ENCODE measurements around the gene OR1N2.
"Not testable (repeated sequence)": the region's sequence is repeated elsewhere in the genome, so short reads cannot be mapped to it uniquely, and the experiment has no call there.

OR1N2 gene

DNA sequence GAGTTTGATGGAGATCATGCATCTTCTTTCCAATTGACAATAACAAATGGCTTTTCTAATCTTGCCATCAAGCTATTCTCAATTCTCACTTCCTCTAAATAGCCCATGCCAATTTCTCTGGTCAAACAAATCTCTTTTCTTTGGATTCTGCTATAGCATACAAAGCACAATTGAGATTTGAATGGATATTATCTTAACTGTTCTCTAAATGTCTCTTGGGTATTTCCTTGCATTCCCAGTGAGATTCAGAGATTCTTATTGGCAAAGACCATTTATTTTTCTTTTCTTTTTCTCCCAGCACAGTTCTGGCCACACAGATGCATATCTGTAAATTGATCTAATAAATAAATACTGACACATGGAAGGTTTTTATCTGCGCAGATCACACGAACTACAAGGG is at the start of gene OR1N2:
OR1N2 (plus strand) TSS at position 301 of the 400 bp plus-strand sequence. CDS start 100 bp downstream, outside the sequence.
- no peak for DNase-seq

DNA sequence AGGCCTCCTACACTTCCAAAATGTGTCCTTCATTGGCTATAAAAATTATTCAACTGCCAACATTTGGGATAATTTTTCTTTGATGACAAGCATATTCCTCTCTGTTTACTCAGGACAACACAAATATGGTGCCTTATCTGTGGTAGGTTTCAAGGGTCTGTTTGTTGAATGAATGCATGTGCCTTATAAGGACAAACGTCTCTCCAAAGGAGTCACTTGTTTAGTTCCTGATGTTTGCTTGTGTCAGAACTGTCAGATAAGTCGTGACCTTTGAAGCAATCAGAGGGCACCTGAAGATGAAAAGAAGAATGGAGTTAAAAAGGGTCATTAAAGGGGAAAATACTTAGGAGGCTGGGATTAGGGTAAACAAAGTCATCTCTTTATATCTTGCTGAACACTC is 45.9 kb upstream of the OR1N2 start:
- no peak for DNase-seq

- no peak for DNase-seq
Observed at GRCh38 chr9:122510502-122510901, 42.4 kb upstream of the OR1N2 start, which contains the start of gene OR1J2. OR1J2 (plus strand) TSS chr9:122510802; CDS start chr9:122510802, 0 bp downstream.

DNA sequence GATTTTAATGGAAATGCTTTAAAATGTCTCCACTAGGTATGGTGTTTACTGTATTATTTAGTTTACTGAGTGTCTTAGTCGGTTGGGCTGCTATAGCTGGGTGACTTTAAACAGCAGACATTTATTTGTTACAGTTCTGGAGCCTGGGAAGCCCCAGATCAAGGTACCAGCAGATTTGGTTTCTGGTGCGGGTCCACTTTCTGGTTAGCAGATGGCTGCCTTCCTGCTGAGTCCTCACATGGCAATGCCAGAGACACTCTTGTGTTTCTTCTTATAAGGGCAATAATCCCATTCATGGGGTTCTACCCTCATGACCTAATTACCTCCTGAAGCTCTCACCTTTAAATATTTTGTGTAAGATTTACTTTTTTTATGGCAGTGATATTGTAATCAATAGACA is 34.7 kb upstream of the OR1N2 start:
- no peak for DNase-seq

GRCh38 chr9:122518841-122519240 is 34.1 kb upstream of the OR1N2 start, which contains the start of gene OR1J4:
OR1J4 (plus strand) TSS chr9:122519141; CDS start chr9:122519141, 0 bp downstream.
- no peak for DNase-seq

DNA sequence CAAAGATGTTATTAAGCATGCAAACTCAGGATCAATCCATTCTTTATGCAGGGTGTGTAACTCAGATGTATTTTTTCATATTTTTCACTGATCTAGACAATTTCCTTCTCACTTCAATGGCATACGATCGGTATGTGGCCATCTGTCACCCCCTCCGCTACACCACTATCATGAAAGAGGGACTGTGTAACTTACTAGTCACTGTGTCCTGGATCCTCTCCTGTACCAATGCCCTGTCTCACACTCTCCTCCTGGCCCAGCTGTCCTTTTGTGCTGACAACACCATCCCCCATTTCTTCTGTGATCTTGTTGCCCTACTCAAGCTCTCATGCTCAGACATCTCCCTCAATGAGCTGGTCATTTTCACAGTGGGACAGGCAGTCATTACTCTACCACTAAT is 33.5 kb upstream of the OR1N2 start:
- DNase-seq = no peak

DNA sequence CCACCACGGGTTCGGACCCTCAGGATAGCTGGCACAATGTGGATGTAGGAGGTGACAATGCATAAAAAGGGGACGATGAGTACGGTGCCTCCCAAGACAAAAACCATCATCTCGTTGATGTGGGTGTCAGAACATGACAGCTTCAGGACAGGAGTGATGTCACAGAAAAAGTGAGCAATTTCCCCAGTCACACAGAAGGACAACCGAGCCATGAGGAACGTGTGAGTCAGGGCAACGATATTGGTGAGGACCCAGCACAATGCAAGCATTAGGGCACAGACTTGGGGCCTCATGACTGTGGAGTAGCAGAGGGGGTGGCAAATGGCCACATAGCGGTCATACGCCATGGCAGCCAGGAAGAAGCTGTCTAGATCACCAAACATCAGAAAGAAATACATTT is 26.3 kb upstream of the OR1N2 start:
- DNase-seq = no peak

DNA sequence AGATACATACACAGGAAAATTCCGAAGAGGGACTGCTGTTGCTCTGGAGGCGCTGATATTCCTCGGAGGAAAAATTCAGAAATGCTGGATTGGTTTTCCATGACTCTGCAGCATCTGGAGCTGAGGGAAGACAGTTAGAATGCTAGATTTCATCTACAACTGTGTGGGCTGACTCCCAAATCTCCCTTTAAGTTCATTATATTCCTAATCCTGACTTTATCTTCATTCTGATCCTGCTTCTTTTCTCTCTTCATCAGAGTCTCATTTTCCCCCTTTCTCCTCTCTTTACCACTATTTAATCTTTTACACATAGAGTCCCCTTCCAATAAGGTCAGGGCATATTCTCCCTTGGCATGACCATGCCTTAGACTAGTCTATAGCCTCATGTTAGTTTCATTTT is 25.7 kb upstream of the OR1N2 start, which contains the start of gene OR1N1:
OR1N1 (minus strand) TSS at position 101 of the 400 bp plus-strand sequence; CDS start at position 101, 0 bp downstream.
- DNase-seq = no peak

DNA sequence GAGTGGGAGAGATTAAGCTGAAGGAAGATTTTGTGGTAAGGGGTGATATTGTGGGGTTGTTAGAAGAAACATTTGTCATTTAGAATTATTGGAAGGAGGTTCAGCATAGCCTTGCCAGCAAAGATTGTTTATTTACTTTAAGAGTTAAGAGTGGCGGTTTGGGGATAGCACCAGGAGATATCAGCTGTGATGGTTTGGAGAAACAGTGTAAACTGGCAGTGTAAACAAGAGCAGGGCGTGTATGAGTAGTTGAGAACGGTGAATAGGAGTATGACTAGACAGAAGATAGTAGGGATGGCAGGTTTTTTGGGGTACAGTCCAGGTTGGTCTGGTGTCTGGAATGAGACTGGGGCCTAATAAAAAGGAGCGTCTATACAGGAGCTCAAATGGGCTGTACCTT is 21.8 kb upstream of the OR1N2 start:
- not testable (repeated sequence) for DNase-seq

DNA sequence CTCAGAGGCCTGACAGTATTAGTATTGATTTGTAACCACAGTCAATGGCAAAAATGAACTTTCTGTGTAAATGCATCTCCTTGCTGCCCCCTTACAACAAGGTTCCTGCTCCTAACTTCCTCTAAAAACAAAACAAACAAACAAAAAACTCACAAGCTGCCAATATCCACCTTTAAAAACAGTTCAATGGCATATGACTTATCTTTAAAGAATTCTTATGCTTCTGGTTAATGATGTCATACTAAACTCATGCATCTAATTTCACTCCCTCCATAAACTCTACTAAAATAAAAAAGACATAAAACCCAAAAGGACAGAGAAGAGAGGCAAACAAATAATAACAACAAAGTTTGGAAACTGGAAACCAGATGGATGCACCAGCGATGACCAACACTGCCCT is 16.8 kb upstream of the OR1N2 start:
- no peak for DNase-seq

- DNase-seq = not testable (repeated sequence)
Observed at GRCh38 chr9:122537066-122537465, 15.8 kb upstream of the OR1N2 start.

DNA sequence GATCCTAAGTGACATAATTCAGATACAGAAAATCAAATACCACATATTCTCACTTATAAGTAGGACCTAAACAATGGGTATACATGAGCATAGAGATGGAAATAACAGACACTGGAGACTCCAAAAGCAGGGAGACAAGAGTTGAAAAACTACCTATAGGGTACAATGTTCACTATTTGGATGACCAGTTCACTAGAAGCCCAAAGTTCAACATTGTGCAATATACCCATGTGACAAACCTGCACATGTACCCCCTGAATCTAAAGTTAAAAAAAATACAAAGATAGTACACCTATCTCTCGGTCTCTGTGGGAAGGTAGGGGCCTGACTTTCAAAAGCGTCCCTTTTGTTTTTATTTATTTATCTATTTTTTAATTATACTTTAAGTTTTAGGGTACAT is 14.2 kb upstream of the OR1N2 start:
- DNase-seq = no peak

DNA sequence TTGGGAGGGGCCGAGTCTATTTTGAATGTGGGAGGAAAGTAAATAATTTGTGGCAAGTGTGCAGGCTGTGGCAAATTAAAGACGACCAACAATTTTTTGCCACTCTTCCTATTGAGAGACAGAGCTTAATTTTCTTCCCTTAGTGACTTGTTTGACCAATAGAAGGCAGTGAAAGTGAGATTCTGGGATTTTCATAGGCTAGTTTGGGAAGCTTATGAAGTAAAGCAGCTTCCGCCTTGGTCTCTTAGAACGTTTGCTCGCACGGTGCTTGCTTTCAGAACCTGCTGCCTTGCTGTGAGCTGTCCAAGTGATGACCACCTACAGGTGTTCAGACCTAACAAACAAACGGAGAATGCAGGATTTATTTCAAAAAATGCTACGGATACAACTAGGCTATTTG is 6.7 kb upstream of the OR1N2 start:
- no peak for DNase-seq

DNA sequence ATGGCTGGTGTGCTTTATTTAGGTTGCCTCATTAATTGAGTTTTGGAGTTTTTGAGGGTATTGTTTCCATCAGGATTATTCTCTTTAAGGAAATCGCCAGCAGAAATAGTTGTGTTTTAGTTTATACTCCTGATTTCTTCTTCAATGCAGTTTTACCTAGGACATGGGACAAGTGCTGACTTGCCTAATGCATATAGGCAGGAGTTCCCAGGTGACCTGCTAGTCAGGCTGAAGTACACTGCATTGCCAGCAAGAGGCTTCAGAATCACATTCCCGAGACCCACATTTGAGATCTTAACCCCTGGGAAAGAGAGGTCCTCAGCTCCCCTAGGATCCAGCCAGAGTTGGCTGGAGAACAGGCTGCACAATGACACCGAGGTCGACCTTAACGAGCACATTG is 1.5 kb upstream of the OR1N2 start:
- DNase-seq = no peak

DNA sequence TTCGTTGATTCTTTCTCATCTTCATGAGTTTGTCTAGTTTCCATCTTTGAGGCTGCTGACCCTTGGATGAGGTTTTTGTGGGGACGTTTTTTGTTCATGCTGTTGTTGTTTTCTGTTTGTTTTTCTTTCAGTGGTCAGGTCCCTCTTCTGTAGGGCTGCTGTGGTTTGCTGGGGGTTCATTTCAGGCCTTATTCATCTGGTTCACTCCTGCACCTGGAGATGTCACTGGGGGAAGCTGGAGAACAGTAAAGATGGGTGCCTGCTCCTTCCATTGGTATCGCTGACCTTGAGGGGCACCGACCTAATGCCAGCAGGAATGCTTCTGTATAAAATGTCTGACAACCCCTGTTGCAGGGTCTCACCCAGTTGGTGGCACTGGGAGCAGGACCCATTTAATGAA is 8.5 kb downstream of the OR1N2 start:
- DNase-seq = no peak

GRCh38 chr9:122562134-122562760 is 9.3 kb downstream of the OR1N2 start:
- no peak for DNase-seq

GRCh38 chr9:122567901-122568300 is 15.0 kb downstream of the OR1N2 start:
- no peak for DNase-seq

- no peak for DNase-seq
Observed at GRCh38 chr9:122572456-122572855, 19.5 kb downstream of the OR1N2 start.

DNA sequence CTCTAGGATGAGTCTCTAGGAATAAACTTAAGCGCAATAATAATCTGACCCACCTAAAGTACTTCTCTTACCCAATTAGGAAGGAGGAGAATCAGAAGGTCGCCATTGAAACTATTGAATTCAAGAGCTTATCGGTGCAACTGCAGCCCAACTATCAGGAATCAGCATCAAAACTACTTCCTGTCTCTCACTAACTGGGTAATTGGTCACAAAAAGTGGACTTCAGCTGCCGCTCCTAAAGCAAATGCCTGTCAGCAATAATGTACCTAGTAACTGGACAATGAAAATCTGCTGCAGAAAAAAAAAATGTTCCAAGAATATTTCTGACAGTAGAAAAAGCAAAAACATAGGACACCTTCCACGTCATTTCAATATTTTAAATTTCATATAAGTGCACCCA is 27.0 kb downstream of the OR1N2 start:
- no peak for DNase-seq

DNA sequence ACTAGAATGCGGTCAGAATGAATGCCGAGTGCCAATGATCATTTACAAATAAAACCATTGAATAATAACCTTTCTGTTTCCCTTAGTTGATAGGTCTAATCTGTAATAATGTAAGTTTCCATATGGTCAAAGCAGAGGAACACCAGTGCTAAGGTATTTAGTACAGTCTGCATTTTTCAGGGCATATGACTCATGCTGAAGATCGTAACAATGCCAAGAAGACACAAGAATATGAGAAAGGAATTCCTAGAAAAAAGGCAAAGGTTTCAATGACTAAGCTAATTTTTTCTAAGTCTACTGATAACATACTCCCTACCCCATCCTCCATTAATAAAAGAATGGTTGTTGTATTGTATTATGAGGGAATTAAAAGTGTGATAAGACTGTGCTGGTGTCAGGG is 27.4 kb downstream of the OR1N2 start:
- no peak for DNase-seq

GRCh38 chr9:122583284-122583683 is 30.4 kb downstream of the OR1N2 start, which contains the start of gene OR1L8:
OR1L8 (minus strand) TSS chr9:122583384; CDS start chr9:122568477, 14,907 bp downstream.
- DNase-seq = not testable (repeated sequence)

Data from NCI-H1092 treated with DMSO at 0.1 percent for 48 hours (cell line).